Right atrium auricular region (tissue), 2 donors: ENCODE results near the gene VWC2. TPM values are rescaled to one million over a fixed set of nuclear protein-coding genes. Genes with fewer than 3 reads are reported as not detected.

ENCODE experiments used
- DNase-seq: peaks from one replicate; pipeline ENCODE4 v3.0.0-alpha.2; 2019; ENCODE audit warnings: low spot score
- H3K27ac ChIP-seq, 2 donors: fragments of 200-600 bp; sonication (generic); 1 replicate in 1 of 2; 2 replicates in 1 of 2; pipeline ENCODE4 v1.5.1; 2016 to 2019
- H3K27me3 ChIP-seq, 2 donors: fragments of 200-600 bp; sonication (generic); one replicate each; pipeline versions ENCODE4 v1.5.1 to v1.6.0; 2017 to 2019
- H3K36me3 ChIP-seq: fragments of 200-600 bp; sonication (generic); one replicate; pipeline ENCODE4 v1.5.1; 2016
- H3K4me1 ChIP-seq, 2 donors: fragments of 200-600 bp; sonication (generic); one replicate each; pipeline versions ENCODE4 v1.5.1 to v1.6.0; 2017 to 2019
- H3K4me3 ChIP-seq, 2 donors: fragments of 200-600 bp; sonication (generic); 1 replicate in 1 of 2; 2 replicates in 1 of 2; pipeline ENCODE4 v1.5.1; 2017 to 2019; ENCODE audit warnings: mild to moderate bottlenecking in 1 of 2, moderate library complexity in 1 of 2
- H3K9me3 ChIP-seq, 2 donors: fragments of 200-600 bp; sonication (generic); one replicate each; pipeline ENCODE4 v1.5.1; 2019
- total RNA-seq, 2 donors: library from RNA; depleted of rRNA; stranded (reverse); fragments of >200 nt; gene quantifications; one replicate each; pipeline ENCODE4 v1.1.0, GENCODE V29; 2016
- TF ChIP-seq, protein P1 (sequence below), 2 donors: fragments of 200-600 bp; sonication (generic); IDR thresholded peaks; one replicate each; pipeline ENCODE4 v1.5.1; 2019; ENCODE audit warnings: antibody characterized with exemption in 2 of 2

VWC2 gene
- total RNA-seq, 2 donors from 2014 or later = 1.7 to 4.0 TPM

GRCh38 chr7:49873420-49873819 lies 100.0 kb downstream of the VWC2 start:
- H3K4me3 ChIP-seq = no peak overlapping the region
- DNase-seq = no peak
- TF ChIP-seq, protein P1, sequence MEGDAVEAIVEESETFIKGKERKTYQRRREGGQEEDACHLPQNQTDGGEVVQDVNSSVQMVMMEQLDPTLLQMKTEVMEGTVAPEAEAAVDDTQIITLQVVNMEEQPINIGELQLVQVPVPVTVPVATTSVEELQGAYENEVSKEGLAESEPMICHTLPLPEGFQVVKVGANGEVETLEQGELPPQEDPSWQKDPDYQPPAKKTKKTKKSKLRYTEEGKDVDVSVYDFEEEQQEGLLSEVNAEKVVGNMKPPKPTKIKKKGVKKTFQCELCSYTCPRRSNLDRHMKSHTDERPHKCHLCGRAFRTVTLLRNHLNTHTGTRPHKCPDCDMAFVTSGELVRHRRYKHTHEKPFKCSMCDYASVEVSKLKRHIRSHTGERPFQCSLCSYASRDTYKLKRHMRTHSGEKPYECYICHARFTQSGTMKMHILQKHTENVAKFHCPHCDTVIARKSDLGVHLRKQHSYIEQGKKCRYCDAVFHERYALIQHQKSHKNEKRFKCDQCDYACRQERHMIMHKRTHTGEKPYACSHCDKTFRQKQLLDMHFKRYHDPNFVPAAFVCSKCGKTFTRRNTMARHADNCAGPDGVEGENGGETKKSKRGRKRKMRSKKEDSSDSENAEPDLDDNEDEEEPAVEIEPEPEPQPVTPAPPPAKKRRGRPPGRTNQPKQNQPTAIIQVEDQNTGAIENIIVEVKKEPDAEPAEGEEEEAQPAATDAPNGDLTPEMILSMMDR (IDR thresholded peaks at IDR 0.05) = no peak
- no peaks in the 10 kb centered on the region for H3K4me1 ChIP-seq
- no peak overlapping the region for H3K27ac ChIP-seq
- H3K36me3 ChIP-seq = no peaks in the 10 kb centered on the region
- H3K27me3 ChIP-seq = no peaks in the 10 kb centered on the region
- peaks cover 0 to 5% of the 10 kb centered on the region in 2 donors for H3K9me3 ChIP-seq

GRCh38 chr7:49875336-49875735 lies 101.9 kb downstream of the VWC2 start:
- H3K4me3 ChIP-seq = no peak overlapping the region
- TF ChIP-seq, protein P1 (IDR thresholded peaks at IDR 0.05) = no peak
- no peak for DNase-seq
- H3K27me3 ChIP-seq = no peaks in the 10 kb centered on the region
- no peak overlapping the region for H3K27ac ChIP-seq
- no peaks in the 10 kb centered on the region for H3K36me3 ChIP-seq
- no peaks in the 10 kb centered on the region for H3K4me1 ChIP-seq
- H3K9me3 ChIP-seq = peaks cover 0 to 5% of the 10 kb centered on the region in 2 donors

GRCh38 chr7:49876202-49876601 lies 102.8 kb downstream of the VWC2 start:
- H3K4me1 ChIP-seq = no peaks in the 10 kb centered on the region
- H3K36me3 ChIP-seq = no peaks in the 10 kb centered on the region
- DNase-seq = no peak
- no peaks in the 10 kb centered on the region for H3K9me3 ChIP-seq
- H3K4me3 ChIP-seq = no peak overlapping the region
- no peaks in the 10 kb centered on the region for H3K27me3 ChIP-seq
- TF ChIP-seq, protein P1 (IDR thresholded peaks at IDR 0.05) = no peak
- no peak overlapping the region for H3K27ac ChIP-seq

DNA sequence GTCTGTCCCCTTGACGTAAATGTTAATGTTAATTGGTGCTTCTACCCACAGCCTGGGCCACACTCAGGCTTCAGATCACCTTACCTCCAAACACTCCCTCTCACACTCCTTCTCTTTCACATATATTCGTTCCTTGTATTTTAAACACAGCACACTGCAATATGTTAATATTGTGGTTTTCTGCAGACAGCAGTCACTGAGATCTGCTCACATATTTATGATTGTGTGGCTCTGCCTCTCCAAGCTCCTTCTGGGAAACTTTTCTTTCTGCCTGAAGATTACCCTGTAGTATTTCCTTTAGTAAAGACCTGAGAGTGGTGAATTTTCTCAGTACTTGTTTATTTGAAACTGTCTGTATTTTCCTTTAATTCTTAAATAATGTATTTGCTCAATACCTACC lies 104.7 kb downstream of the VWC2 start:
- H3K4me3 ChIP-seq = no peak overlapping the region
- H3K9me3 ChIP-seq = no peaks in the 10 kb centered on the region
- H3K27me3 ChIP-seq = no peaks in the 10 kb centered on the region
- TF ChIP-seq, protein P1 (IDR thresholded peaks at IDR 0.05) = no peak
- no peak for DNase-seq
- no peak overlapping the region for H3K27ac ChIP-seq
- no peaks in the 10 kb centered on the region for H3K36me3 ChIP-seq
- H3K4me1 ChIP-seq = no peaks in the 10 kb centered on the region

- no peaks in the 10 kb centered on the region for H3K4me1 ChIP-seq
- H3K36me3 ChIP-seq = no peaks in the 10 kb centered on the region
- H3K27ac ChIP-seq = no peak overlapping the region
- TF ChIP-seq, protein P1 (IDR thresholded peaks at IDR 0.05) = no peak
- H3K27me3 ChIP-seq = no peaks in the 10 kb centered on the region
- no peaks in the 10 kb centered on the region for H3K9me3 ChIP-seq
- H3K4me3 ChIP-seq = no peak overlapping the region
- DNase-seq = no peak
Observed at GRCh38 chr7:49878627-49879026, 105.2 kb downstream of the VWC2 start.

GRCh38 chr7:49883933-49884332 lies 110.5 kb downstream of the VWC2 start:
- TF ChIP-seq, protein P1 (IDR thresholded peaks at IDR 0.05) = no peak
- Histone ChIP-seq H3K27ac (no peak overlapping the region), H3K9me3 (no peaks in the 10 kb centered on the region), H3K4me3 (no peak overlapping the region), H3K36me3 (no peaks in the 10 kb centered on the region), H3K27me3 (no peaks in the 10 kb centered on the region), H3K4me1 (no peaks in the 10 kb centered on the region)
- DNase-seq = no peak
